ENCODE measurements around the gene RNF123. TPM values are rescaled to one million over a fixed set of nuclear protein-coding genes. Genes with fewer than 3 reads are reported as not detected.

RNF123 gene
- total and polyA plus RNA-seq, 10 of the 15 experiments (the other 5 are each of a cell fraction or from before 2014, with no cell fraction given) = 4.2 to 31.5 (median 17.6) TPM

DNA sequence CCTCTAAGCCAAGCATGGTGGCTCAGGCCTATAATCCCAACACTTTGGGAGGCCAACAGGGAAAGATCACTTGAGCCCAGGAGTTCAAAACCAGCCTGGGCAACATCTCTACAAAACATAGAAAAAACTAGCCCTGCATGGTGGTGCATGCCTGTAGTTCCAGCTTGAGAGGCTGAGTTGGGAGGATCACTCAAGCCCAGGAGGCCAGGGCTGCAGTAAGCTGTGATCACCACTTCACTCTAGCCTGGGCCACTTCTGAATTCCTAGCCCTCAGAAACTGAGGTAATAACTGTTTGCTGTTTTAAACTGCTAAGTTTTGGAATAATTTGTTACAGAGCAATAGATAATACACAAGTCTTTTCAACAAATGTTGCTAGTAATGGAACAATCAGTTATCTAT is 80.6 kb downstream of the RNF123 start:
- Histone ChIP-seq H3K27ac (ENCODE audit: control insufficient read depth, insufficient read depth) (no peak overlapping the region), H3K79me2 (ENCODE audit: control insufficient read depth, insufficient read depth, low read length) (peaks cover 10% of the 10 kb centered on the region), H4K20me1 (ENCODE audit: control insufficient read depth, insufficient read depth) (peaks cover 4% of the 10 kb centered on the region), H2AFZ (ENCODE audit: control insufficient read depth, low read depth, low read length) (no peak overlapping the region), H3K4me3 (no peak overlapping the region), H3K4me1 (ENCODE audit: control insufficient read depth, insufficient read depth, low read length) (no peaks in the 10 kb centered on the region), H3K9me3 (replicated peaks; ENCODE audit: control insufficient read depth, insufficient read depth, low read length) (no peaks in the 10 kb centered on the region), H3K4me2 (ENCODE audit: control insufficient read depth, insufficient read depth) (no peak overlapping the region), H3K27me3 (replicated peaks in 1 of 2; ENCODE audit: control insufficient read depth in 2 of 2, insufficient read depth in 2 of 2, low read length in 1 of 2) (no peaks in the 10 kb centered on the region), H3K9ac (ENCODE audit: control insufficient read depth, insufficient read depth, low read length) (no peak overlapping the region), H3K36me3 (ENCODE audit: control insufficient read depth in 2 of 2, insufficient read depth in 2 of 2, low read length in 1 of 2) (no peaks in the 10 kb centered on the region)
- ATAC-seq = no peak
- POLR2A ChIA-PET = no interaction called here
- no peak for FAIRE-seq
- no peak for DNase-seq (ENCODE audit: low read depth, low spot score)
- intact Hi-C loops (cut with micrococcal nuclease; ENCODE audit: unreplicated experiment) (no loop called here), in situ Hi-C loops (cut with MboI) (no loop called here)
- no TSS peak for BruUV-seq (replicated peaks)
- SMC1A ChIA-PET (ENCODE audit: uncharacterized antibody, unreplicated experiment) = interaction anchor here (1.5 kb wide), 1 partner anchor 11 kb away, joined by 4 read pairs; no protein-coding TSS in a partner anchor
- CTCF ChIA-PET = interaction anchor here (0.6 to 1.4 kb wide), 2 partner anchors 12 to 565 kb away, joined by 3 read pairs; no protein-coding TSS in a partner anchor
- RAD21 ChIA-PET (ENCODE audit: unreplicated experiment) = no interaction called here
- no peak for TF ChIP-seq EZH2 (IDR thresholded peaks at IDR 0.05; ENCODE audit: borderline replicate concordance, control insufficient read depth, low read depth, low read length)
- TF ChIP-seq MXI1 (IDR thresholded peaks at IDR 0.05; ENCODE audit: low read depth, low read length) = no peak
- no peak for TF ChIP-seq CHD1 (IDR thresholded peaks at IDR 0.05; ENCODE audit: low read depth, low read length)
- no peak for TF ChIP-seq NR2F1 (conservative IDR thresholded peaks at IDR 0.05)
- TF ChIP-seq, protein P1, sequence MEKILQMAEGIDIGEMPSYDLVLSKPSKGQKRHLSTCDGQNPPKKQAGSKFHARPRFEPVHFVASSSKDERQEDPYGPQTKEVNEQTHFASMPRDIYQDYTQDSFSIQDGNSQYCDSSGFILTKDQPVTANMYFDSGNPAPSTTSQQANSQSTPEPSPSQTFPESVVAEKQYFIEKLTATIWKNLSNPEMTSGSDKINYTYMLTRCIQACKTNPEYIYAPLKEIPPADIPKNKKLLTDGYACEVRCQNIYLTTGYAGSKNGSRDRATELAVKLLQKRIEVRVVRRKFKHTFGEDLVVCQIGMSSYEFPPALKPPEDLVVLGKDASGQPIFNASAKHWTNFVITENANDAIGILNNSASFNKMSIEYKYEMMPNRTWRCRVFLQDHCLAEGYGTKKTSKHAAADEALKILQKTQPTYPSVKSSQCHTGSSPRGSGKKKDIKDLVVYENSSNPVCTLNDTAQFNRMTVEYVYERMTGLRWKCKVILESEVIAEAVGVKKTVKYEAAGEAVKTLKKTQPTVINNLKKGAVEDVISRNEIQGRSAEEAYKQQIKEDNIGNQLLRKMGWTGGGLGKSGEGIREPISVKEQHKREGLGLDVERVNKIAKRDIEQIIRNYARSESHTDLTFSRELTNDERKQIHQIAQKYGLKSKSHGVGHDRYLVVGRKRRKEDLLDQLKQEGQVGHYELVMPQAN (conservative IDR thresholded peaks at IDR 0.05) = no peak
- no peak for TF ChIP-seq NRF1 (conservative IDR thresholded peaks at IDR 0.05; ENCODE audit: low read depth, low read length)
- TF ChIP-seq, protein P2, sequence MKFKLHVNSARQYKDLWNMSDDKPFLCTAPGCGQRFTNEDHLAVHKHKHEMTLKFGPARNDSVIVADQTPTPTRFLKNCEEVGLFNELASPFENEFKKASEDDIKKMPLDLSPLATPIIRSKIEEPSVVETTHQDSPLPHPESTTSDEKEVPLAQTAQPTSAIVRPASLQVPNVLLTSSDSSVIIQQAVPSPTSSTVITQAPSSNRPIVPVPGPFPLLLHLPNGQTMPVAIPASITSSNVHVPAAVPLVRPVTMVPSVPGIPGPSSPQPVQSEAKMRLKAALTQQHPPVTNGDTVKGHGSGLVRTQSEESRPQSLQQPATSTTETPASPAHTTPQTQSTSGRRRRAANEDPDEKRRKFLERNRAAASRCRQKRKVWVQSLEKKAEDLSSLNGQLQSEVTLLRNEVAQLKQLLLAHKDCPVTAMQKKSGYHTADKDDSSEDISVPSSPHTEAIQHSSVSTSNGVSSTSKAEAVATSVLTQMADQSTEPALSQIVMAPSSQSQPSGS (IDR thresholded peaks at IDR 0.05; ENCODE audit: low read length) = no peak
- TF ChIP-seq, protein P3, sequence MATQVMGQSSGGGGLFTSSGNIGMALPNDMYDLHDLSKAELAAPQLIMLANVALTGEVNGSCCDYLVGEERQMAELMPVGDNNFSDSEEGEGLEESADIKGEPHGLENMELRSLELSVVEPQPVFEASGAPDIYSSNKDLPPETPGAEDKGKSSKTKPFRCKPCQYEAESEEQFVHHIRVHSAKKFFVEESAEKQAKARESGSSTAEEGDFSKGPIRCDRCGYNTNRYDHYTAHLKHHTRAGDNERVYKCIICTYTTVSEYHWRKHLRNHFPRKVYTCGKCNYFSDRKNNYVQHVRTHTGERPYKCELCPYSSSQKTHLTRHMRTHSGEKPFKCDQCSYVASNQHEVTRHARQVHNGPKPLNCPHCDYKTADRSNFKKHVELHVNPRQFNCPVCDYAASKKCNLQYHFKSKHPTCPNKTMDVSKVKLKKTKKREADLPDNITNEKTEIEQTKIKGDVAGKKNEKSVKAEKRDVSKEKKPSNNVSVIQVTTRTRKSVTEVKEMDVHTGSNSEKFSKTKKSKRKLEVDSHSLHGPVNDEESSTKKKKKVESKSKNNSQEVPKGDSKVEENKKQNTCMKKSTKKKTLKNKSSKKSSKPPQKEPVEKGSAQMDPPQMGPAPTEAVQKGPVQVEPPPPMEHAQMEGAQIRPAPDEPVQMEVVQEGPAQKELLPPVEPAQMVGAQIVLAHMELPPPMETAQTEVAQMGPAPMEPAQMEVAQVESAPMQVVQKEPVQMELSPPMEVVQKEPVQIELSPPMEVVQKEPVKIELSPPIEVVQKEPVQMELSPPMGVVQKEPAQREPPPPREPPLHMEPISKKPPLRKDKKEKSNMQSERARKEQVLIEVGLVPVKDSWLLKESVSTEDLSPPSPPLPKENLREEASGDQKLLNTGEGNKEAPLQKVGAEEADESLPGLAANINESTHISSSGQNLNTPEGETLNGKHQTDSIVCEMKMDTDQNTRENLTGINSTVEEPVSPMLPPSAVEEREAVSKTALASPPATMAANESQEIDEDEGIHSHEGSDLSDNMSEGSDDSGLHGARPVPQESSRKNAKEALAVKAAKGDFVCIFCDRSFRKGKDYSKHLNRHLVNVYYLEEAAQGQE (IDR thresholded peaks at IDR 0.05; ENCODE audit: low read depth, low read length) = no peak
- no peak for TF ChIP-seq CBFB (IDR thresholded peaks at IDR 0.05; ENCODE audit: low read depth)
- TF ChIP-seq ZNF622 (IDR thresholded peaks at IDR 0.05) = no peak
- no peak for TF ChIP-seq RCOR1 (conservative IDR thresholded peaks at IDR 0.05; ENCODE audit: low read depth, low read length)
- no peak for TF ChIP-seq MYC (IDR thresholded peaks at IDR 0.05; ENCODE audit: insufficient read depth, insufficient read length, insufficient replicate concordance, low read length, severe bottlenecking)
- TF ChIP-seq TAF1 (IDR thresholded peaks at IDR 0.05; ENCODE audit: borderline replicate concordance, low read depth, low read length) = no peak
- TF ChIP-seq CHD2 (IDR thresholded peaks at IDR 0.05; ENCODE audit: borderline replicate concordance, low read depth, low read length) = no peak
- TF ChIP-seq MEF2B (IDR thresholded peaks at IDR 0.05; ENCODE audit: partially characterized antibody, poor library complexity, severe bottlenecking) = no peak
